HG03571 (cell line): ENCODE data around the gene PCCB.
"Not testable (repeated sequence)": the region's sequence is repeated elsewhere in the genome, so short reads cannot be mapped to it uniquely, and the experiment has no call there.

Experiments
- ATAC-seq: cut with Tn5 transposase; IDR thresholded peaks from one replicate; pipeline ENCODE4 v1.9.1; 2021; ENCODE audit not compliant: unreplicated experiment

Gene PCCB

DNA sequence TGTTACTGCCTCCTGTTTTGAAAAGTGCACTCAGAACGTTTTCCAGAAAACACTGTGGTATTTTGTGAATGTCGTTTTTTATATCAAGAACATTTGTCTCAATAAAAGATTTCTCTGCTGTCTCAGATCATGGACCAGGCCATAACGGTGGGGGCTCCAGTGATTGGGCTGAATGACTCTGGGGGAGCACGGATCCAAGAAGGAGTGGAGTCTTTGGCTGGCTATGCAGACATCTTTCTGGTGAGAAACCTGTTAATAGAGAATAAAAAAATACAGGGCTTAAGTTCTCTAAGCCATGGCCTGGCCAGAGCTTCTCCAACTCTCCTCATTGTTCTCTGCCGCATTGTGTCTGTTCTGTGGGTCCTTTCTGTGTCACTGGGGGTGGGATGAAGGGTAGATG, 11.7 kb downstream of the PCCB start:
- ATAC-seq = no peak

DNA sequence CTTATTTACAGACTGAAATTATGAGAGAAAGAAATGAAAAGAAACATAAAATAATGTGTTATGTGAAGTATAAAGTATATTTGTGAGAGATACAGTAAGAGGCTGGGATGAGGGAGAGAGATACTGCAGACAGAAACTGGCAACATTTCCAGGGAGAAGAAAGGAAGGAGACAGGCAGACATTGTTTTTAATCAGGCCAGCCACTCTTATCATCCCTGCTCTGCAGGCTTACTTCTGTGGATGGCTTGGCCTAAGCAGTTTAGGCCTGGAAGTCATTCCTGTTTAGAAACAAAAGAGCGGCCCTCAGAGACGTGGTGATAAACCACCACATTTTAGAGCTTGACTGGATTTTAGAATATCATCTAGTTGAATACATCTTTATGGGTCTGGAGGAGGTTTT, 12.4 kb downstream of the PCCB start:
- ATAC-seq = no peak

DNA sequence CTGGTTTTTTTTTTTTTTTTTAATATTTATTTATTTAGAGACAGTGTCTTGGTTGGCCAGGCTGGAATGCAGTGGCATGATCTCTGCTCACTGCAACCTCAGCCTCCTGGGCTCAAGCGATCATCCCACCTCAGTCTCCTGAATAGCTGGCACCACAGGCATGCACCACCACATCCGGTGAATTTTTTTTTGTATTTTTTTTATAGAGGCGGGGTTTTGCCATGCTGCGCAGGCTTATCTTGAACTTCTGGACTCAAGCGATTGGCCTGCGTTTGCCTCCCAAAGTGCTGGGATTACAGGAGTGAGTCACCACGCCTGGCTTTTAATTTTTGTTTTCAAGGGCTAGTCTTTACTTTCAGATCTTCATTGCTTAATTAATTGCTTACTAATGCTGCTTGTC, 13.1 kb downstream of the PCCB start:
- ATAC-seq = no peak

DNA sequence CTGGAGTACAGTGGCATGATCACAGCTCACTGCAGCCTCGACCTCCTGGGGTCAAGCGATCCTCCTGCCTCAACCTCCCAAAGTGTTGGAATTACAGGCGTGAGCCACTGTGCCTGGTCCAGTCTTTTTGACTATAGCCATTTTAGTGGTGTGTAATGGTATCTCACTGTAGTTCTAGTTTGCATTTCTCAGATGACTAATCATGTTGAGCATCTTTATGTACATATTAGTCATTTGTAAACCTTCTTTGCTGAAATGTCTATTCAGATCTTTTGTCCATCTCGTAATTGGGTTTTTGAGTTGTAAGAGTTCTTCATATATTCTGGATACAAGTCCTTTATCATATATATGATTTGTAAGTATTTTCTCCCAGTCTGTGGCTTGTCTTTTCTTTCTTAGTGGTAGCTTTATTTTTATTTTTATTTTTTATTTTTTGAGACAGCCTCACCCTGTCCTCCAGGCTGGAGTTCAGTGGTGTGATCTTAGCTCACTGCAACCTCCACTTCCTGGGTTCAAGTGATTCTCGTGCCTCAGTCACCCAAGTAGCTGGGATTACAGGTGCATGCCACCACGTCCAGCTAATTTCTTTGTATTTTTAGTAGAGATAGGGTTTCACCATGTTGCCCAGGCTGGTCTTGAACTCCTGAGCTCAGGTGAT, 16.5 kb downstream of the PCCB start:
- peak; percentile 82 for ATAC-seq

DNA sequence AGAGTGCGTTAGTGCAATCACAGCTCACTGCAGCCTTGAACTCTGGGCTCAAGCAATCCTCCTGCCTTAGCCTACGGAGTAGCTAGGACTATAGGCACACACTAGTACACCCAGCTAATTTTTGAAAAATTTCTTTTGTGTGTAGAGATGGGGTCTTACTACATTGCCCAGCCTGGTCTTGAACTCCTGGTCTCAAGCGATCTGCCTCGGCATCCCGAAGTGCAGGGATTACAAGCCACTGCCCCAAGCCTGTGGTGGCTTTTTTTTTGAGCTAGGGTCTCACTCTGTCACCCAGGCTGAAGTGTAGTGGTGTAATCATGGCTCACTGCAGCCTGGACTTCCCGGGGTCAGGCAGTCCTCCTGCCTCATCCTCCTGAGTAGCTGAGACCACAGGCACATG, 17.1 kb downstream of the PCCB start:
- ATAC-seq = no peak

DNA sequence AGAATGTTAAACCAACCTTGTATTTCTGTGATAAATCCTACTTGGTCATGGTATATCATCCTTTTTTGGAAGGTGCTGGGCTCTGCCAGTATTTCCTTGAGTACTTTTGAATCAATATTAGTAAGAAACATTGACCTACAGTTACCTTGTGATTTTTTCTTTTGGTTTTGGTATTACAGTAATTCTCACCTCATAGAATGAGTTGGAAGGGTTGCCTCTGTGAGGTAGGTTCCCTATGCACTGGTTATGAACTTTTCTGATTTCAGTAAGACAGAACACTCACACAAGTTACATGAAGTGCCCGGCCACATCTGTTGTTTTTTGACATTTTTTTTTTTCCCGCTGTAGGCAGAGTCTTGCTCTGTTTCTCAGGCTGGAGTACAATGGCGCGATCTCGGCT, 20.0 kb downstream of the PCCB start:
- ATAC-seq = no peak

DNA sequence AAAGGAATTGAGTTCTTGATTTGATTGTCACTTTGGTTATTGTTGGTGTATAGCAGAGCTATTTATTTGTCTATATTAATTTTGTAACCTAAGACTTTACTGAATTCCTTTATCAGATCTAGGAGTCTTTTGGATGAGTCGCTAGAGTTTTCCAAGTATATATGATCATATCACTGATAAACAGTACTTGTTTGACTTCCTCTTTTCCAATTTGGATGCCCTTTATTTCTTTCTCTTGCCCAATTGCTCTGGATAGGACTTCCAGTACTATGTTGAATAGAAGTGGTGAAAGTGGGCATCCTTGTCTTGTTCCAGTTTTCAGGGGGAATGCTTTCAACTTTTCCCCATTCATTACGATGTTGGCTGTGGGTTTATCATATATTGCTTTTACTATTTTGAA, 21.5 kb downstream of the PCCB start:
- not testable (repeated sequence) for ATAC-seq

DNA sequence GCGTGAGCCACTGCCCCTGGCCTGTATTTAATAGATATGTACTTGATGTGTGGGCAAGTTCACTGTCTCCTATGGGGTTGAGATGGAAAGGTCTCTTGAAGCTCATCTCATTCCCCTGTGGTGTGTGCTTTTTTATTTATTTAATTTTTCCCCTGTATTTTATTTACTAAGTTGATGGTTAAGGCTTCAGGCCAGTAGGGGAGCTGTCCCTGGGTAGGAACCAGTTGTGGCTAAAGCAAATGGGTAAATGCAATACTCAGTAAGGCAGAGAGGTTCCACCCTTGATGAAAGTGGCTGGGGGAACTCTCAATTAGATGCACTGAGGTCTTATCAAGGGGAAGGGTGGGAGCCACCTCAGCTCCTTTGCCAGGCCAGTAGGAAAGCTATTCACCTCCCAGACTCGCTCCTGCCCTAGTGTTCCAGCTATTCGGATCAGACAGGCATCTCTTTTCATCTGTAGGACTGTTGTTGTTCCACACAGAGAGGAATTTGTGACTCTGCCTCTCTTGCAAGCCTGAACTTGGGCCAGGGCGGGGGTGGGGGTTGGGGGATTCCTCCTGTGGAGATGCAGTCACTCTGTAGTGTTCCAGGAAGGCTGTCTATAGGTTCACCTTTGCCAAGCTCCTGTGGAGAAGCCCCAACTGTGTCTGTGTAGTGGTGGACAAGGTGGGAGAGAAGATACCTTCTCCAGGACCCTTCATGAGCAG, 26.1 kb downstream of the PCCB start:
- ATAC-seq = no peak

DNA sequence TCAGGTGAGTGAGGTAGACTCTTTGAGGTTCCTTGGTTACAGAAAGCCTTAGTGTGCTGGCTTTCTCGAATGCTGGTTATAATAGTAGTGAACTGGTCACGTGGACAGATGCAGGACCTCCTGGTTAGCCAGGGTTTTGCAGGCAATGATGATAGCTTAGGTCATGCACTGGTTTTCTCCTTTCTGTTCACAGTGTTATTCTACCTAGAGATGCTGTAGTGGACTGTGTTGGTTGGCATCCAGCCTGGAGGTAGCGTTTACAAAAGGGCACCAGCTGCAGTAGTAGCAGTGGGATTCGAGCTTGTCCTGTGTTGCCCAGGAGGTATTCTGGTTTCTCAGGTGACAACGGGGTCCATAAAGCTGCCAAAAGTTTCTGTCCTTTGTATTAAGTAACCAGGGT, 27.0 kb downstream of the PCCB start:
- no peak for ATAC-seq

DNA sequence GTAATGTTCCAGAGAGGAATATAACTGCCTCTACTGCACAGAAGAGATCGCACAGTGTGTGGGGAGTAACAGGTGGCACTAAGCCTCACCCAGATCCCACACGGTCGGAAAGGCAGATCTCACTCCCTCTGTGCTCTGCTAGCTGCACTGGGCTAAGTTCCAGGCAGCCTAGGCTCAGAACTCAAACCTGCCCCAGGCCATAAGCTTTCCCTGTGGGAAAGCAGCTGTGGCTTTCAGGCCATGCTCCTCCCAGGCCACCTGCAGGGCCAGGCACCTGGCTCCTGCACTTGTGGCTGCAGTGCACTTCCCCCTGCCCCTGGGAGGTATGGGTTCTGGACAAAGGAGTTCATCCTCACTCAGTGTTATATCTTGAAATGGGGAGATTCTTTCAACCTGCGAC, 27.5 kb downstream of the PCCB start:
- ATAC-seq = no peak

DNA sequence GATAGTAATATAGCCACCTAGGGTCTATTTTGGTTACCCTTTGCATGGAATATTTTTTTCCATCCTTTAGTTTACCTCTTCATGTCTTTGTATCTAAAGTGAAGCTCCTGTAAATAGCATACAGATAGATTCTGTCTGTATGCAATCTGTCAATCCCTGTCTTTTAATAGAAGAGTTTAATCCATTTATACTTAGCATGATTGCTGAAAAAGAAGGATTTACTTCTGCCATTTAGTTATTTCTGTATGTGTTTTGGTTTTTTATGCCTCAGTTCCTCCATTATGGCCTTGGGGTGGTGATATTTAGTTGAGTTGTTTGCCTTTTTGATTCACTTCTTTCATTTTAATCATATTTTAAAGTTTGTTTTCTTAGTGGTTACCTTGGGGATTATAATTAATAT, 29.0 kb downstream of the PCCB start:
- no peak for ATAC-seq

DNA sequence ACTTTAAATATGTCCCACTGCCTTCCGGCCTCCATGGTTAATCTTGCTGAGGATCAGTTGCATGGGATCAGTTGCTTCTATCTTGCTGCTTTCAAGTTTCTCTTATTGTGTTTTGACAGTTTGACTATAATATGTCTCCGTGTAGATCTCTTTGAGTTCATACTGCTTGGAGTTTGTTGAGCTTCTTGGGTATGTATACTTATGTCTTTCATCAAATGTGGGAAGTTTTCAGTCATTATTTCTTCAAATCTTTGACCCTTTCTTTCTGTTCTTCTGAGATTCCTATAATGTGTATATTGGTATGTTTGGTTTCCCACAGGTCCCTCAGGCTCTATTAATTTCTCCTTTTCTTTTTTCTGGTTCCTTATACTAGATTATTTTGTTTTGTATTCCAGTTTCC, 30.8 kb downstream of the PCCB start:
- no peak for ATAC-seq

DNA sequence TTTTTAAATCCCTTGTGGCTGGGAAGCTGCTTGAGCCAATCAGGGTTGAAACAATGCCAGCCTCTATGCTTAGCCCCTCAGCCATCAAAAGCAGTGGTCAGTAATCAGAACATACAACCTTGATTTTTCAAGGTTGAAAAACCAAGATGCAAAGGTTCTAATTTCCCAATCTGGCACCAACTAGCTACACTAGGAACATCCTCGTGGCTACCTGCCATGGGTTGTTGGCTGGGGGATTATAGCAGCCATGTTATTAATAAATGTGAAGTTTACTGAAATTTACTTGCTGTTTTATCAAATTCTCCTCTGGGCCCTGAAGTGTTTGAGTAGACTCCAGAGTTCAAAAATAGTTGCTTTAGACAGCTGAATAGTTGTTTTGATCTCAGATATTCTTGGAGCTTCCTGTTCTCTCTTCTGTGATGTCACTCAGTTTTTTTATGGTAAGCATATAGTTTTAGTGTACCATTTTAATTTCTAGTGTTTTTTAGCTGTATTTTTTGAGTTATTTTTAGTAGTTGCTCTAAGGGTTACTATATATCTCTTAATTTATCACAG, 31.9 kb downstream of the PCCB start:
- ATAC-seq = no peak

DNA sequence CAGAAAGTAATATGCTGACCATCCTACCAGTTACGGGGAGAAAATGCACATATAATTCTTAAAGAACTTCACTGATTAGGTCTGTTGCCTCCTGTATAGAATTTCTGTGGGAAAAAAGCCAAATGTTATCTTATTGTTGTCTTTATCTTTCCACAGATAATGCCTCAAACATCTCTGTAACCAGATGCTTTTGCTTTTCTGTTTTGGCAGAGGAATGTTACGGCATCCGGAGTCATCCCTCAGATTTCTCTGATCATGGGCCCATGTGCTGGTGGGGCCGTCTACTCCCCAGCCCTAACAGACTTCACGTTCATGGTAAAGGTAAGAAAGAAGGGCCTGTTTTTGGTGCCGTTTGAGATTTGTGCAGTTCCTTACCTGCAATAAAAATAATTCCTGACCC, 33.5 kb downstream of the PCCB start:
- ATAC-seq = no peak

DNA sequence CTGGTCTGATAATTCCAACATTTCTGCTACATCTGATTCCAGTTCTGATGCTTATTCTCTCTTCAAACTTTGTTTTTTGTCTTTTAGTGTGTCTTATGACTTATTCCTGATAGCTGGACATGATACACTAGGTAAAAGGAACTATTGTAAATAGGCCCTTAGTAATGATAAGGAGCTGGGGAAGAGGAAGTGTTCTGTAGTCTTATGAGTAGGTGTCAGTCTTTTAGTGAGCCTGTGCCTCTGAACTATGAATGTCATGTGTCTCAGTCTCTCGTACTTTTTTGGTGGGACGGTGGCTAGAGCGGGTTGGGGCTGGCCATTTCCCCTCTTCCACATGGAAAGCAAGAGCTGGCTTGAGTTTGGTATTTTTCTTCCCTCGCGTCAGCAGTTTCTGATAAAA, 41.2 kb downstream of the PCCB start:
- ATAC-seq = no peak

DNA sequence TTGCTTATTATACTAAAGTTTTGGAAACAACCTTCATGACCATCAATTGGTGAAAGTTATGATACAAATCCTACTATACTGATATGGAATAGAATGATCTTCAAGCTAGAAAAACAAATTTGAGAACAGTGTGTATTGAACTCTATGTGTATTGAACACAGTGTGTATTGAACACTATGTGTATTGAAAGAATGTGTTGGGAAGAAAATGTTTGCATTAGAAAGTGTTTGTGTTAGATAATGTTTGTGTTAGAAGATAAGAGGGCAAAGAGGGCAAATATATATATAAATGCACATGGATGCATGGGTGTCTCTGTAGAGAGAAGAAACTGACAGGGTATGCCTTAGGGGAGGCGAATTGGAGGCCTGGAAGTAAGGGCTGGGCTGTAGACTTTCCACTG, 42.4 kb downstream of the PCCB start:
- ATAC-seq = no peak

DNA sequence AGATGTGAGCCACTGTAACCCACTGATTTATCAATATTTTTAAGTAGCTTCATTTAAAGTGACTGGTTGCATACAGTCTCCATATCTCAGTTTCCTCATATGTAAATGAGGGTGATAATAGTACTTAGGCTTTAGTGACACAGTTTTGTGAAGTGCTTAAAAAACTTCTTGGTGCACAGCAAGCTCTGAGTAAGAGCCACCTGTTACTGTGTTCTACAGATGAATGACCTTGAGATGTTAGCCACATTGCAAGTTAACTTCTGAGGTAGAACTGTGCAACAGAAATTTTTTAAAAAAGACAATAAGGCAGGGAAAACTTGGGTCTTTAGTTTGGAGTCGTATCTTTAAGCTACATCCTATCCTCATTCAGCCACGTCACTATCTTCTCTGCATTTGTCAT, 43.1 kb downstream of the PCCB start:
- ATAC-seq = no peak

DNA sequence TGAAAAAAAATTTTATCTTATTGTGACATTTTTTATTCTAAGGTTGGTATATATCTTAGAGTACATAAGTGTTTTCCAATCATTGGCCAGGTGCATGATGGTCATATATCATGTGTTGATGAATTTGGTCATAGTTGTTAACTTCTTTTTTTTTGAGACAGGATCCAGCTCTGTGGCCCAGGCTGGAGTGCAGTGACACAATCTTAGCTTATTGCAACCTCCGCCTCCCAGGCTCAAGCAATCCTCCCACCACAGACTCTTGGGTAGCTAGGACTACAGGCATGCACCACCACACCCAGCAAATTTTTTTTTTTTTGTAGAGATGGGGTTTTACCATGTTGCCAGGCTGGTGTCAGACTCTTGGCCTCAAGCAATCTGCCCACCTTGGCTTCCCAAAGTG, 44.0 kb downstream of the PCCB start:
- no peak for ATAC-seq

DNA sequence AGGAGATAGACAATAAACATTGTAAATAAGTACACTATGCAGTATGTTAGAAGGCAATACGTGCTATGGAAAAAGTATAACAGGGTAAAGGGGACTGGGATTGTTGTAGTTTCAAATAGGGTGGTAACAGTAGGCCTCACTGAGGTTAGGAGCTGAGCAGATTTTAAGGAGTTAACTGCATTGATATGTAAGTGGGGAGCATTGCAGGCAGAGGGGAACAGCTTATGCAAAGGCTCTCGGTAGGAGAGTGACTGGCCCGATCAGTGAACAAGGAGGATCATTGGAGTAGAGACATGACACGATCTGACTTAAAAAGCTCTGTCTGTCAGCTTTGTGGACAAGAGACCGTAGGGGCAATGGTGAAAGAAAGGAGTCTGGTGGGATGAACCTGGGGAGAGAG, 46.8 kb downstream of the PCCB start:
- ATAC-seq = no peak

DNA sequence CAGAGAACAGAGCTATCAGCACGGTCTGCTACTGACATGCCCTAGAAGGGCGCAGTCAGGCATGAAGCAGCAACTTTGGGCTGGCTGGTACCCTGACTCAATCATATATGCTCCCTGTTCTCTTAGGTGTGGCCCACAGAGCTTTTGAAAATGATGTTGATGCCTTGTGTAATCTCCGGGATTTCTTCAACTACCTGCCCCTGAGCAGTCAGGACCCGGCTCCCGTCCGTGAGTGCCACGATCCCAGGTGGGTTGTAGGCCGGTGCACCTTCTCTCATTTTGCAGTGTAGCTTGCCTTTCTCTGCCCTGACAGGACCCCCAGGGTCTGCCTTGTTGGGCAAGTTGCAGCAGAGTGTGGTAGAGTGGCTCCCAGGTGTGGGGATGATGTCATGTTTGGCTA, 47.7 kb downstream of the PCCB start:
- ATAC-seq = no peak

DNA sequence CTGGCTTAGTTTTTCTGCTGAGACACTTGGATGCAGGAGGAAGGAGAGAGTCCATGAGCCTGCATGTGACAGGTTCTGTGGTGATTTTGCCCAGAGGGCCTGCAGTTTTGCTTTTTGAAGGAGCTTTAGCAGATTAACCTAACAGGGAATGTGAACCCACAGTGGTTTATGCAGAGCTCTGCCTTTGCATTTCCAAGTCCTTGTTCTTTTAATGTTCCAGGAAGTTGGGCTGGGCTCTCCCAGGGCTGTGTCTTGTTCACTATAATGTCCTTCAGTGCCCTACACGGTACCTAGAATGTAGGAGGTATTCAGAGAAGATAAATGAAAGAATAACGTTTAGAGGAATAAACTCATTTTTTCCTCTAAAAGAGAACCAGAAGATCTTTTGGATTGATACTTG, 50.3 kb downstream of the PCCB start:
- ATAC-seq = no peak

DNA sequence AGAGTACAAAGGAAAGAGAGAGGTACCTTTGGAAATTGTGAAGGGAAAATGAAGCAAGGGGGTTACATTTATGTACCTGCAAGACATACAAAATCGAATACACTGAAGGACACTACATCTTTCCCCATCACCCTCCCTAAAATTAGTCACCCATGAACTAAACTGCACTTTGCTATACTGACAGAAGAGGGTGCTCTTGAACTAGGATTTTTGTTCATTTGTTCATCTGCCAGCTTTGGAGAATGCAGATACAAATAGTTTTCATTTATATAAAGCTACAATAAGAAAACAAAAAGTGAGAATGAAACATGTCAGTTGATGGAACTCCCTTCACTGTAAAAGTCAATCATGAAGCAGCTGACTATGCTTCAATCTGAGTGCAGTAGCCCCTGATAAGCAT, 55.7 kb downstream of the PCCB start:
- ATAC-seq = no peak

DNA sequence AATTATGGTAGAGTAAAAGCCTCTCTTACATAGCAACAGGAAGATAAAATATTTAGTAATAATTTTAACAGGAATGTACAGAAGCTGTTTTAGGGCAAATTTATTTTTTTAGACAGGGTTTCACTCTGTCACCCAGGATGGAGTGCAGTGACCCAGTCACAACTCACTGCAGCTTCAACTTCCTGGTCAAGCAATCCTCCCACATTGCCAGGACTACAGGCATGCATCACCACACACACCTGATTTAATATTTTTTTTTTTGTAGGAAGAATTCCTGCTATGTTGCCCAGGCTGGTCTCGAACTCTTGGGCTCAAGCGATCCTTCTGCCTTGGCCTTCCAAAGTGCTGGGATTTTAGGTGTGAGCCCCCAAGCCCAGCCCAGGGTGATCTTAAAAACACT, 61.1 kb downstream of the PCCB start:
- no peak for ATAC-seq
